A172 (cell line): ENCODE results near the gene UQCRC2. TPM values are rescaled to one million over a fixed set of nuclear protein-coding genes. Genes with fewer than 3 reads are reported as not detected.
"Not testable (repeated sequence)": the region's sequence is repeated elsewhere in the genome, so short reads cannot be mapped to it uniquely, and the experiment has no call there.

Experiments
- DNase-seq: peaks from one replicate; pipeline ENCODE4 v3.0.0-alpha.2; 2015; ENCODE audit warnings: low spot score
- total RNA-seq: library from RNA; depleted of rRNA; stranded (reverse); fragments of >200 nt; shearing (Covaris generic); gene quantifications from 2 replicates; pipeline ENCODE4 v1.2.3, GENCODE V29; 2014; rRNA removed

The UQCRC2 gene
- total RNA-seq, 1 experiment from 2014 or later: 79.5 TPM

GRCh38 chr16:22008215-22009059 lies 55.3 kb downstream of the UQCRC2 start:
- DNase-seq: no peak

- DNase-seq: no peak
These were observed 57.7 kb downstream of the UQCRC2 start for GRCh38 chr16:22010902-22011301.

GRCh38 chr16:22012241-22012640 lies 59.1 kb downstream of the UQCRC2 start:
- no peak for DNase-seq

- no peak for DNase-seq
These were observed 60.3 kb downstream of the UQCRC2 start for GRCh38 chr16:22013486-22013885.

- DNase-seq: no peak
These were observed 61.2 kb downstream of the UQCRC2 start for GRCh38 chr16:22014271-22014873.

GRCh38 chr16:22016927-22017326 lies 63.8 kb downstream of the UQCRC2 start:
- DNase-seq: no peak

GRCh38 chr16:22018559-22018958 lies 65.4 kb downstream of the UQCRC2 start:
- no peak for DNase-seq

GRCh38 chr16:22022151-22022550 lies 69.0 kb downstream of the UQCRC2 start:
- no peak for DNase-seq

GRCh38 chr16:22023505-22023904 lies 70.3 kb downstream of the UQCRC2 start:
- no peak for DNase-seq

GRCh38 chr16:22024785-22025184 lies 71.6 kb downstream of the UQCRC2 start:
- not testable (repeated sequence) for DNase-seq

- no peak for DNase-seq
These were observed 74.5 kb downstream of the UQCRC2 start for GRCh38 chr16:22027633-22028032.

- no peak for DNase-seq
These were observed 76.5 kb downstream of the UQCRC2 start for GRCh38 chr16:22029632-22030031.

GRCh38 chr16:22030087-22030812 lies 77.1 kb downstream of the UQCRC2 start:
- no peak for DNase-seq

GRCh38 chr16:22031483-22032083 lies 78.4 kb downstream of the UQCRC2 start:
- DNase-seq: no peak

Other genes with a start within 250 kb of the UQCRC2 start
- 4.8 and 5.7 TPM in 2 replicates for gene NPIPB4, start 95.6 kb upstream of the UQCRC2 start, total RNA-seq
- gene PDZD9, start 47.8 kb downstream of the UQCRC2 start, total RNA-seq: 2.3 and 2.9 TPM in 2 replicates
- 7.6 and 9.7 TPM in 2 replicates for gene MOSMO, start 54.8 kb downstream of the UQCRC2 start, total RNA-seq
- gene VWA3A, start 139.2 kb downstream of the UQCRC2 start, total RNA-seq: 0.19 TPM in 1 of 2 replicates, not detected in the other
- gene SDR42E2, start 209.1 kb downstream of the UQCRC2 start, total RNA-seq: not detected in 2 replicates